Amygdala (tissue), 56 donors: ENCODE measurements around the gene PRLHR.

Experiments used
- DNase-seq, 56 donors: peaks; one replicate each; lab custom pipeline; 2025; lab: John Stamatoyannopoulos, UW

The PRLHR gene

GRCh38 chr10:118590334-118590733 lies 5.1 kb downstream of the PRLHR start:
- DNase-seq, result peak in 35 of 56 donors; percentile 6 to 72 (median 30)

GRCh38 chr10:118587881-118588651 lies 7.4 kb downstream of the PRLHR start:
- no peak for DNase-seq

GRCh38 chr10:118586911-118587310 lies 8.5 kb downstream of the PRLHR start:
- DNase-seq, result no peak

- DNase-seq, result no peak
Measured at GRCh38 chr10:118585794-118586193, 9.7 kb downstream of the PRLHR start.

- DNase-seq, result no peak
Measured at GRCh38 chr10:118585234-118585633, 10.2 kb downstream of the PRLHR start.

- DNase-seq, result peak in 7 of 56 donors; percentile 13 to 55 (median 20)
Measured at GRCh38 chr10:118584181-118584954, 11.1 kb downstream of the PRLHR start.

- no peak for DNase-seq
Measured at GRCh38 chr10:118583611-118584010, 11.8 kb downstream of the PRLHR start.

GRCh38 chr10:118582511-118582910 lies 12.9 kb downstream of the PRLHR start:
- DNase-seq, result no peak

- DNase-seq, result no peak
Measured at GRCh38 chr10:118581340-118581739, 14.1 kb downstream of the PRLHR start.

- DNase-seq, result no peak
Measured at GRCh38 chr10:118580702-118581101, 14.7 kb downstream of the PRLHR start.

GRCh38 chr10:118573512-118573911 lies 21.9 kb downstream of the PRLHR start:
- DNase-seq, result no peak

- no peak for DNase-seq
Measured at GRCh38 chr10:118572256-118573041, 23.0 kb downstream of the PRLHR start.

- DNase-seq, result peak in 31 of 56 donors; percentile 7 to 76 (median 37)
Measured at GRCh38 chr10:118571123-118571522, 24.3 kb downstream of the PRLHR start.

GRCh38 chr10:118570591-118570990 lies 24.9 kb downstream of the PRLHR start:
- peak in 1 of 56 donors; percentile 48 for DNase-seq

- DNase-seq, result no peak
Measured at GRCh38 chr10:118569882-118570252, 25.6 kb downstream of the PRLHR start.

- no peak for DNase-seq
Measured at GRCh38 chr10:118569241-118569881, 26.1 kb downstream of the PRLHR start.

- peak in 8 of 56 donors; percentile 7 to 50 (median 28) for DNase-seq
Measured at GRCh38 chr10:118568327-118568848, 27.1 kb downstream of the PRLHR start.

GRCh38 chr10:118567701-118568248 lies 27.7 kb downstream of the PRLHR start:
- DNase-seq, result no peak

- DNase-seq, result no peak
Measured at GRCh38 chr10:118566911-118567310, 28.5 kb downstream of the PRLHR start.
